Measurements from ENCODE around the gene REV3L.

REV3L gene

DNA sequence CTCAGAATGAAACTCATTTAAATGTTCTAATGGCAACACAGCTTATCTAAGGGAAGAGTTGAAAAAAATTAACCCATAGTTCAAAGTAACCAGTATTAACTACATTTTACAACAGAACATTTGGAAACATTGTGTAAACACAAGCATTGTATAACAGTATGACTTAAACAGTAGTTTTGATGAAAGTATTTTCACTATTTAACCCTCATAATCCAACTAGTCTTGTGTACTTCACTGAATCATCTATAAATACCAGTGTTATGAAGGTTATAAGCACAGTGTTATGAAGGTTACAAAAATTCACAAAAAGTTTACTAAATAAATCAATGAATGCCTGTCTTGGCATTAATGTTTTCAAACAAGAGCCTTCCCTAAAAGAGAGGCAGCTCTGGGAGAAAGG is 66.5 kb downstream of the REV3L start:
- H3K27me3 ChIP-seq (ENCODE audit: control insufficient read depth, insufficient read depth, low read length) = no peaks in the 10 kb centered on the region
- no peak overlapping the region for H3K9ac ChIP-seq (ENCODE audit: low read depth, low read length)
- H3K36me3 ChIP-seq (ENCODE audit: control insufficient read depth, insufficient read depth, low read length) = no peaks in the 10 kb centered on the region
- H3K4me1 ChIP-seq (ENCODE audit: control insufficient read depth, insufficient read depth, low read length) = no peaks in the 10 kb centered on the region
- H3K9me3 ChIP-seq (ENCODE audit: control insufficient read depth, insufficient read depth, low read length) = no peaks in the 10 kb centered on the region
- H3K4me3 ChIP-seq (ENCODE audit: low read depth, low read length) = no peak overlapping the region

- Histone ChIP-seq H3K4me3 (ENCODE audit: low read depth, low read length) (no peak overlapping the region), H3K36me3 (ENCODE audit: control insufficient read depth, insufficient read depth, low read length) (no peaks in the 10 kb centered on the region), H3K9ac (ENCODE audit: low read depth, low read length) (no peak overlapping the region), H3K4me1 (ENCODE audit: control insufficient read depth, insufficient read depth, low read length) (no peaks in the 10 kb centered on the region), H3K27me3 (ENCODE audit: control insufficient read depth, insufficient read depth, low read length) (no peaks in the 10 kb centered on the region), H3K9me3 (ENCODE audit: control insufficient read depth, insufficient read depth, low read length) (no peaks in the 10 kb centered on the region)
Measured at GRCh38 chr6:111414373-111414772, 68.6 kb downstream of the REV3L start.

DNA sequence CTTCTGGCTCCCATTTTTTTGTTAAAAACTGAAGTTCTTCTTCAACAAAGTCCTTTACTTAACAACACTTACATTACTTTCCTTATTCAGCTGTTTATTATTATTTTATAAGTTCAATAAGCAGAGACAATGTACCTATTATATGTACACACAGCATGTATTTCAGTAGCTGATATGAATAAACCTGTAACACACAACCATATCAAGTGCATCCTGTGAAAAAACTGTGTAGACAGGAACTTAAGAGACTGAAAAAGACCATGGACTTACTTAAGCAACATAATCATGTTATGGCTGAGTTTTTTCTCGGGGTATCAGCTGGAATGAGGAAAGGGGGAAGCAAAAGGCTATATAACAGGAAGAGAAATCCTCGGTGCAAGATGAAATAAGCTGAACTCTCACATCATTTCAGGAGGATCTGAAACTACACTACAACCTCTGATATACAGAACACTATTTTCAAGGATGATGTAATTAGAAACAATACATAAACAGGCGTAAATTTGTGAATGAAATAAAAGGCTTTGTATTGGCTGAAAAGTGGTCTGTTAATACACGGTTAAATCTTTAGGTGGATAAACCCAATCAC is 70.9 kb downstream of the REV3L start:
- no peaks in the 10 kb centered on the region for H3K27me3 ChIP-seq (ENCODE audit: control insufficient read depth, insufficient read depth, low read length)
- H3K9me3 ChIP-seq (ENCODE audit: control insufficient read depth, insufficient read depth, low read length) = no peaks in the 10 kb centered on the region
- no peak overlapping the region for H3K4me3 ChIP-seq (ENCODE audit: low read depth, low read length)
- no peaks in the 10 kb centered on the region for H3K36me3 ChIP-seq (ENCODE audit: control insufficient read depth, insufficient read depth, low read length)
- H3K9ac ChIP-seq (ENCODE audit: low read depth, low read length) = no peak overlapping the region
- no peaks in the 10 kb centered on the region for H3K4me1 ChIP-seq (ENCODE audit: control insufficient read depth, insufficient read depth, low read length)

DNA sequence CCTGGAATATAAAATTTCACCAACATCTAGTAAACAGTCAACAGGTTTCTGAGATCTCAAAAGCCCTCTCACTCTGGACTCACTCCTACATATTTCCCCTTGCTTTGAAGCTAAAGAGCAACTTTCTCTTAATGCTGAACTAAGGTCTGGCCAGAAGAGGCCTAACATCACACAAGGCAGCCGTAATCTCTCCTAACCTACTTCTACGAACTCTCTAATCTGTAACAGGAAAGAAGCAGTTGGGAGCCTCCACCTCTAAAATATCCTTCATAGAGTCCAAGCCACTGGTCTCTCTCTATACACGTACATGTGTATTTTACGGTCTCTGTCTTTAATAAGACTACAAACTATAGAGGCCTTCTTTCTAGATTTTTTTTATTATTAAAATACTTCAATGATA is 72.0 kb downstream of the REV3L start:
- Histone ChIP-seq H3K4me1 (ENCODE audit: control insufficient read depth, insufficient read depth, low read length) (no peaks in the 10 kb centered on the region), H3K36me3 (ENCODE audit: control insufficient read depth, insufficient read depth, low read length) (no peaks in the 10 kb centered on the region), H3K27me3 (ENCODE audit: control insufficient read depth, insufficient read depth, low read length) (no peaks in the 10 kb centered on the region), H3K9me3 (ENCODE audit: control insufficient read depth, insufficient read depth, low read length) (no peaks in the 10 kb centered on the region), H3K4me3 (ENCODE audit: low read depth, low read length) (no peak overlapping the region), H3K9ac (ENCODE audit: low read depth, low read length) (no peak overlapping the region)

DNA sequence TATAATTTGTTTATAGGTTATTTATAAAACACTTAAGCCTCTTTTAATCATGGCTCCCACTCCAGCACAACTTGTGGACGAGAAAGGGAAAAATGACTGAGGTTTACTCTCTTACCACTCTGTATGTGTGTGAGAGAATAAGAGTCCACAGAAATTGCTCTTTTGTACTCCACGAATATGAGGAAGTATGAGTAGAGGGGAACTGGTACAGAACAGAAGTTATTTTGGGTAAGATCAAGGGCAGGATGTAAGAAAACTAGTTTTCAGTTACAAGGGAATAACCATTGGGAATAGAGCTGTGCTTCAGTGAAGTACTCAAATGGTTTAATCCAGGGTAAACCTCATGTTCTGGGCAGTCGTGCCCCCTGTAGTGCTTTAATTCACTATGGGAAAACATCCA is 72.6 kb downstream of the REV3L start:
- Histone ChIP-seq H3K9me3 (ENCODE audit: control insufficient read depth, insufficient read depth, low read length) (no peaks in the 10 kb centered on the region), H3K9ac (ENCODE audit: low read depth, low read length) (no peak overlapping the region), H3K36me3 (ENCODE audit: control insufficient read depth, insufficient read depth, low read length) (no peaks in the 10 kb centered on the region), H3K27me3 (ENCODE audit: control insufficient read depth, insufficient read depth, low read length) (no peaks in the 10 kb centered on the region), H3K4me1 (ENCODE audit: control insufficient read depth, insufficient read depth, low read length) (no peaks in the 10 kb centered on the region), H3K4me3 (ENCODE audit: low read depth, low read length) (no peak overlapping the region)

DNA sequence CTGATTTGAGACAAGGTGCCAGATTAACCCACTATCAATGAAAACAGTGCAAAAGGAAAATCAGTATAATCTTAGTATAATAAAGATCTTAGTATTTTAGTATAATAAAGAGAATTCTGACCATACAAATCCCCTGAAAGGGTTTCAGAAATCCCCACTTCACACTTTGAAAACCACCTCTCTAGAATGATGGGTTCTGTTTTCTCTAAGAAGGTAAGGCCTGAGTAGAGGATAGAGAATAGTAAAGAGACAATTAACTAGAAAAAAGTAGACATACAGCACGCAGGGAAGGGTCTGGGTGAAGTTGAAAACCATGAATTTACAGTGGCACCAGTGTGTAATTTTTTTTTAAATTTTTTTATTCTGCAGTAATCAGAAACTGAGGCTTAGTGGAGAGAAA is 73.6 kb downstream of the REV3L start:
- no peak overlapping the region for H3K4me3 ChIP-seq (ENCODE audit: low read depth, low read length)
- no peaks in the 10 kb centered on the region for H3K36me3 ChIP-seq (ENCODE audit: control insufficient read depth, insufficient read depth, low read length)
- no peaks in the 10 kb centered on the region for H3K4me1 ChIP-seq (ENCODE audit: control insufficient read depth, insufficient read depth, low read length)
- H3K27me3 ChIP-seq (ENCODE audit: control insufficient read depth, insufficient read depth, low read length) = no peaks in the 10 kb centered on the region
- no peaks in the 10 kb centered on the region for H3K9me3 ChIP-seq (ENCODE audit: control insufficient read depth, insufficient read depth, low read length)
- H3K9ac ChIP-seq (ENCODE audit: low read depth, low read length) = no peak overlapping the region

DNA sequence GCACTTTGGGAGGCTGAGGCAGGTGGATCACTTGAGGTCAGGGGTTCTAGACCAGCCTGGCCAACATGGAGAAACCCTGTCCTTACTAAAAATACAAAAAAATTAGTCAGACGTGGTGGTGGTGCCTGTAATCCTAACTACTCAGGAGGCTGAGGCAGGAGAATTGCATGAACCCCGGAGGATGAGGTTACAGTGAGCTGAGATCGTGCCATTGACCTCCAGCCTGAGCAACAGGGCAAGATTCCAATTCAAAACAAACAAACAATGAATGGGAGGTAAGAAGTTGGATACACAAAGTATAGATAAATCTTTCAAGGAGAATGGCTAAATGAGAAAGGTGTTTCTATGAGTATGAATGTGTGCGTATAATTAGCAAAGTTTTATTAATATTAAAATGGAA is 75.3 kb downstream of the REV3L start:
- H3K36me3 ChIP-seq (ENCODE audit: control insufficient read depth, insufficient read depth, low read length) = no peaks in the 10 kb centered on the region
- no peaks in the 10 kb centered on the region for H3K9me3 ChIP-seq (ENCODE audit: control insufficient read depth, insufficient read depth, low read length)
- H3K4me3 ChIP-seq (ENCODE audit: low read depth, low read length) = no peak overlapping the region
- no peaks in the 10 kb centered on the region for H3K27me3 ChIP-seq (ENCODE audit: control insufficient read depth, insufficient read depth, low read length)
- no peaks in the 10 kb centered on the region for H3K4me1 ChIP-seq (ENCODE audit: control insufficient read depth, insufficient read depth, low read length)
- H3K9ac ChIP-seq (ENCODE audit: low read depth, low read length) = no peak overlapping the region

DNA sequence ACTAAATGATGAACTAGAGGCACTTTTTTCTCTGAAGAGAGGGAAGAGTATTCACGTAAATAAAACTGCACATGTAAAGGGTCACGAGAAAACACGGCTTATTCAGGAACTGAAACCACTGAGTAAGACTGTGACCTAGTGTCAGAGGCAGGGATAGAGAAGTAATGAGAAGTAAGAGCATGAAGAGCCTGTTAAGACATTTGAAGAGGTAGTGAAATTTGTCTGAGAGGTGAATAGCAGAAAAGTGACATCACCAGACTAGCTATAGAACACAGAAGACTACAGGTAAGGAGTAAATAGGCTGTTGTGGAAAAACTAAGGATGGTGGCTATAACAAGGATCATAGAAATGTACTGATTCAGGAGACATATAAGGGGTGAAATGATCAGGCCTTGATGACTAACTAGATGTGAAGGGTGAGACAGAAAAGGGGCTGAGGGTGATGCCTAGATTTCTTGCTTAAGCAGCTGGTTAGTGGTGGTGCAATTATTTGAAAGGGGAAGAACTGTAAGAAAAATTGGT is 76.8 kb downstream of the REV3L start:
- H3K27me3 ChIP-seq (ENCODE audit: control insufficient read depth, insufficient read depth, low read length) = no peaks in the 10 kb centered on the region
- H3K4me1 ChIP-seq (ENCODE audit: control insufficient read depth, insufficient read depth, low read length) = no peaks in the 10 kb centered on the region
- H3K4me3 ChIP-seq (ENCODE audit: low read depth, low read length) = no peak overlapping the region
- H3K9me3 ChIP-seq (ENCODE audit: control insufficient read depth, insufficient read depth, low read length) = no peaks in the 10 kb centered on the region
- no peak overlapping the region for H3K9ac ChIP-seq (ENCODE audit: low read depth, low read length)
- no peaks in the 10 kb centered on the region for H3K36me3 ChIP-seq (ENCODE audit: control insufficient read depth, insufficient read depth, low read length)

DNA sequence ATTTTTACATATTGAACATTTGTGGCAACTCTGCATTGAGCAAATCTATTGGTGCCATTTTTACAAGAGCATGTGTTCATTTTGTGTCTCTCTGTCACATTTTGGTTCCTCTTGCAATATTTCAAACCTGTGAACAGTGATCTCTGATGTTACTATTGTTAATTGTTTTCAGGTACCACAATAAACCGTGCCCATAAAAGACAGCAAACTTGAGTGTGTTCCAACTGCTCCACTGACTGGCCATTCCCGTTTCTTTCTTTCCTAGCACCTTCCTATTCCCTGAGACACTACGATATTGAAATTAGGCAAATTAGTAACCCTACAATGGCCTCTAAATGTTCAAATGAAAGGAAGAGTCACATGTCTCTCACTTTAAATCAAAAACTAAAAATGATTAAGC is 79.6 kb downstream of the REV3L start:
- Histone ChIP-seq H3K4me3 (ENCODE audit: low read depth, low read length) (no peak overlapping the region), H3K9me3 (ENCODE audit: control insufficient read depth, insufficient read depth, low read length) (no peaks in the 10 kb centered on the region), H3K36me3 (ENCODE audit: control insufficient read depth, insufficient read depth, low read length) (no peaks in the 10 kb centered on the region), H3K9ac (ENCODE audit: low read depth, low read length) (no peak overlapping the region), H3K27me3 (ENCODE audit: control insufficient read depth, insufficient read depth, low read length) (no peaks in the 10 kb centered on the region), H3K4me1 (ENCODE audit: control insufficient read depth, insufficient read depth, low read length) (no peaks in the 10 kb centered on the region)

DNA sequence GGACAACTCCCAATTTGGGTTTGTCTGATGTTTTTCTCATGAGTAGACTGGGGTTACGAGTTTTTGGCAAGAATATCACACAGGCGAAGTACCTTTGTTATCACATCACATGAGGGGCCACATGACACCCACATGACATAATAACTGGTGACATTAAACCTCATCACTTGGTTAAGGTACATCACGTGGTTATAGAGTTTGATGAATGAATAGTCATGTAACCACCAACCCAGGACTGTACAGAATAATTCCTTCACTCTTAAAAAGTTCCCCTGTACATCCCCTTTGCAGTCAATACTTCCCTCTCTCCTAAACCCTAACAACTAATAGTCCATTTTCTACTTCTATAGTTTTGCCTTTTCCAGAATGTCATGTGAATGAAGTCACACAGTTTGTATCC is 83.4 kb downstream of the REV3L start:
- H3K9ac ChIP-seq (ENCODE audit: low read depth, low read length) = no peak overlapping the region
- no peak overlapping the region for H3K4me3 ChIP-seq (ENCODE audit: low read depth, low read length)
- H3K27me3 ChIP-seq (ENCODE audit: control insufficient read depth, insufficient read depth, low read length) = no peaks in the 10 kb centered on the region
- H3K9me3 ChIP-seq (ENCODE audit: control insufficient read depth, insufficient read depth, low read length) = no peaks in the 10 kb centered on the region
- H3K36me3 ChIP-seq (ENCODE audit: control insufficient read depth, insufficient read depth, low read length) = no peaks in the 10 kb centered on the region
- no peaks in the 10 kb centered on the region for H3K4me1 ChIP-seq (ENCODE audit: control insufficient read depth, insufficient read depth, low read length)

- H3K9me3 ChIP-seq (ENCODE audit: control insufficient read depth, insufficient read depth, low read length) = no peaks in the 10 kb centered on the region
- no peaks in the 10 kb centered on the region for H3K36me3 ChIP-seq (ENCODE audit: control insufficient read depth, insufficient read depth, low read length)
- no peak overlapping the region for H3K9ac ChIP-seq (ENCODE audit: low read depth, low read length)
- no peaks in the 10 kb centered on the region for H3K27me3 ChIP-seq (ENCODE audit: control insufficient read depth, insufficient read depth, low read length)
- no peaks in the 10 kb centered on the region for H3K4me1 ChIP-seq (ENCODE audit: control insufficient read depth, insufficient read depth, low read length)
- H3K4me3 ChIP-seq (ENCODE audit: low read depth, low read length) = no peak overlapping the region
Measured at GRCh38 chr6:111388681-111389080, 94.3 kb downstream of the REV3L start.

DNA sequence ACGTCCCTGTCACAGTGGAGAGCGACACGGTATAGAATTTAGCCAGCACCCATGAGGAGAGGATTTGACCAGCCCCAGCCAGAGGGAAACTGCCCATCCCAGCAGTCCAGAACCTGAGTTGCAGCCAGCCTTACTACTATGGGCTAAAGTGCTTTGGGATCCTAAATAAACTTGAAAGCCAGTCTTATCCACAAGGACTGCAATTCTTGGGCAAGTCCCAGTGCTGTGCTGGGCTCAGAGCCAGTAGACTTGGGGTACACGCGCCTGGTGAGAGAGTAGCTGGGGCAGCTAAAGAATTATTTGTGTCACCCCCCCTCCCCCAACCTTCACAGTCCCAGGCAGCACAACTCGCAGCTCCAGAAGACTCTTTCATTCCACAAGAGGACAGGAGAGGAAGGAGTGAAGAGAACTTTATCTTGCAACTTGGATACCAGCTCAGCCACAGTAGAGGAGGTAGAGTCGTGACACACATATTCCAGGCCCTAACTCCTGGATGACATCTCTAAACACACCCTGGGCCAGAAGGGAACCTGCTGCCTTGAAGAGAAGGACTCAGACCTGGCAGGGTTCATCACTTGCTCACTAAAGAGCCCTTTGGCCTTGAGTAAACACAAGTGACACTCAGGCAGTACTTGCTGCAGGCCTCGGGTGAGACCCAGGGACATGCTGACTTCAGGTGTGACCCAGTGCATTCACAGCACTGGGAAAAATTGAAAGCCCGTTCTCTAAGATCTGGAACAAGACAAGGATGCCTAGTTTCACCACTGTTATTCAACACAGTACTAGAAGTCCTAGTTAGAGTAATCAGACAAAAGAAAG is 100.3 kb downstream of the REV3L start:
- no peak overlapping the region for H3K4me3 ChIP-seq (ENCODE audit: low read depth, low read length)
- no peaks in the 10 kb centered on the region for H3K27me3 ChIP-seq (ENCODE audit: control insufficient read depth, insufficient read depth, low read length)
- no peak overlapping the region for H3K9ac ChIP-seq (ENCODE audit: low read depth, low read length)
- H3K9me3 ChIP-seq (ENCODE audit: control insufficient read depth, insufficient read depth, low read length) = no peaks in the 10 kb centered on the region
- H3K36me3 ChIP-seq (ENCODE audit: control insufficient read depth, insufficient read depth, low read length) = peaks cover 3% of the 10 kb centered on the region
- no peaks in the 10 kb centered on the region for H3K4me1 ChIP-seq (ENCODE audit: control insufficient read depth, insufficient read depth, low read length)

Measured in iPS-15b (cell line).